OCI-LY1 (cell line): Measurements from ENCODE around the gene OVCH1.

ENCODE experiments used
- EZH2 ChIP-seq: fragments of 200-600 bp; sonication (generic), shearing (Covaris generic); IDR thresholded peaks from 2 replicates; pipeline ENCODE4 v1.8.0; 2017; ENCODE audit warnings: borderline replicate concordance, mixed run types, mild to moderate bottlenecking, antibody characterized with exemption, low read length, moderate library complexity, mixed read lengths
- TF ChIP-seq, protein P1 (sequence below): fragments of 200-600 bp; sonication (generic), shearing (Covaris generic); IDR thresholded peaks from 2 replicates; pipeline ENCODE4 v1.5.1; 2017; ENCODE audit warnings: mild to moderate bottlenecking, antibody characterized with exemption, low read length, moderate library complexity, mixed read lengths

DNA sequence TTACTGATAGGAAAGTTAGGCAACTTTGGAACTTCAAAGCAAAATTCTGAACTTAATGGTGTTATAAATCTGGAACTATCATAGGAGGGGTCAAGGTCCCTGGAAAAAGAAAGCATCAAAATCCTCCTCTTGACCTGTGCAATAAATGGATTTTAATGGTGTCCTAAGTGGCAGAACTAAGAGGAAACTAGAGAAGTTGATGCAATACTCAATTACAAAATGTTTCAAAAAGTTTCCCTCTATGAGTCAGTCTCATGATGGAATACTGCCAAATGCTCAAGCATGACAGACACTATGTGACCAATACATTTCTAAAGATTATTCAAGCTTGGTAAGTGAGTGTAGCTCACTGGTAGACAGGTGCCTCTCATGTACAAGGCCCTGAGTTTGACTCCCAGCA, 68.9 kb downstream of the OVCH1 start:
- TF ChIP-seq, protein P1, sequence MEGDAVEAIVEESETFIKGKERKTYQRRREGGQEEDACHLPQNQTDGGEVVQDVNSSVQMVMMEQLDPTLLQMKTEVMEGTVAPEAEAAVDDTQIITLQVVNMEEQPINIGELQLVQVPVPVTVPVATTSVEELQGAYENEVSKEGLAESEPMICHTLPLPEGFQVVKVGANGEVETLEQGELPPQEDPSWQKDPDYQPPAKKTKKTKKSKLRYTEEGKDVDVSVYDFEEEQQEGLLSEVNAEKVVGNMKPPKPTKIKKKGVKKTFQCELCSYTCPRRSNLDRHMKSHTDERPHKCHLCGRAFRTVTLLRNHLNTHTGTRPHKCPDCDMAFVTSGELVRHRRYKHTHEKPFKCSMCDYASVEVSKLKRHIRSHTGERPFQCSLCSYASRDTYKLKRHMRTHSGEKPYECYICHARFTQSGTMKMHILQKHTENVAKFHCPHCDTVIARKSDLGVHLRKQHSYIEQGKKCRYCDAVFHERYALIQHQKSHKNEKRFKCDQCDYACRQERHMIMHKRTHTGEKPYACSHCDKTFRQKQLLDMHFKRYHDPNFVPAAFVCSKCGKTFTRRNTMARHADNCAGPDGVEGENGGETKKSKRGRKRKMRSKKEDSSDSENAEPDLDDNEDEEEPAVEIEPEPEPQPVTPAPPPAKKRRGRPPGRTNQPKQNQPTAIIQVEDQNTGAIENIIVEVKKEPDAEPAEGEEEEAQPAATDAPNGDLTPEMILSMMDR: no peak
- TF ChIP-seq EZH2: no peak
